NCI-H1436 (cell line): ENCODE data around the gene BZW1.

Source experiments
- DNase-seq: peaks from one replicate; lab custom pipeline; 2025; lab: John Stamatoyannopoulos, UW

BZW1 gene

DNA sequence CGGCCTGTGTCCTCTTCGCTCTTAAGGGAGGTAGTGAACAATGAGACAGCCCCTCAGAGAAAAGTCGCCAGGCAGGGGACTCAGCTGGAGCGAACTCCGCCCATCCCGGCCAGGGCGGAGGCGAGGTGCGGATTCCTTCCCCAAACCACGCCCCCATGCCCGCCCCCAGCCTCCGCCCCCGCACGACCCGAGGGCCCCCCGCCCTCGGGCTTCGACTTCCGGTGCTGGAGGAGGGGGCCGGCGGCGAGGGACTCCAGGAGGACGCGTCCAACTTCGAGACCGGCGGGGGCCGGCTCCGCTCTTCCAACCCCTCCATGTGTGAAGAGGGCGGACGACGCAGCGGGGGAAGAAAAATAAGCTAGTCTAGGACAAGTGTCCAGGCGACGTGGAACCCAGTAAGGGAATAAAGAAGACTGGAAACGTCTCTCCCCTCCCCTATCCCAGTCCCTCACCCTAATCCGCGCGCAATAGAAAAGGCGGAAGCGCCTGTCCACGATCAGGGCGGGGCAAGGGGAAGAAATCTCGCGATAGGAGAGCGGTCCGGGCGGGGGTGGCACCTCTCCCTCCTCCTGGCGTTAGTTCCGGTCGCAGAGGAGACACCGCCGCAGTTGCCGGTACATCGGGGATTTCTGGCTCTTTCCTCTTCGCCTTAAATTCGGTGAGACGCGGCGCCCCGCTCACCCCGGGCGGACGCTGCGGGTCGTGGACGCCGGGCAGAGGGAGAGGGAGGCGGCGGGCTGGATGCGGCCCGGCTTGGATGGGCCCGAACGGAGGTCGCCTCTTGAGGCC is at the start of gene BZW1:
Gene BZW1 (plus strand): TSS at position 578 of the 789 bp plus-strand sequence. CDS start 1,308 bp downstream, outside the sequence.
- peak; percentile 95 for DNase-seq

- no peak for DNase-seq
Observed at GRCh38 chr2:200762127-200762526, 49.6 kb upstream of the BZW1 start.

DNA sequence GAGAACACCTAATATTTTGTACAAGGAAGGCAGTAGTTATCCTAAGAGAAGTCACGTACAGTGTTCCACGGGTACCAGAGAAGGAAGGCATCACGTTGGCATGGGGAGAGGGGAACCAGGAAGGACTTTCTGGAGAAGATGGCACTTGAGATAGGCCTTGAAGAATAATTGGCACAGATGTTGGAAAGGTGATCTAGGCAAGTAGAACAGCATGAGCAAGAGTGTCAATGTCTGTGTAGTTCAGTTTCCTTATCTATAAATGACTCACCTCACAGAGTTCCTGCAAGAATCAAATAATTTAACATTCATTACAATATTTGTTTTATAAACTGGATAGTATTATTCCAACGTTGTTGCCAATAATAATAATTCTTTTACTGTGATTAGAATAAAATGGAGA is 48.3 kb upstream of the BZW1 start:
- DNase-seq: no peak

- no peak for DNase-seq
Observed at GRCh38 chr2:200765139-200765951, 46.4 kb upstream of the BZW1 start.

- DNase-seq: no peak
Observed at GRCh38 chr2:200765995-200766660, 45.6 kb upstream of the BZW1 start.

DNA sequence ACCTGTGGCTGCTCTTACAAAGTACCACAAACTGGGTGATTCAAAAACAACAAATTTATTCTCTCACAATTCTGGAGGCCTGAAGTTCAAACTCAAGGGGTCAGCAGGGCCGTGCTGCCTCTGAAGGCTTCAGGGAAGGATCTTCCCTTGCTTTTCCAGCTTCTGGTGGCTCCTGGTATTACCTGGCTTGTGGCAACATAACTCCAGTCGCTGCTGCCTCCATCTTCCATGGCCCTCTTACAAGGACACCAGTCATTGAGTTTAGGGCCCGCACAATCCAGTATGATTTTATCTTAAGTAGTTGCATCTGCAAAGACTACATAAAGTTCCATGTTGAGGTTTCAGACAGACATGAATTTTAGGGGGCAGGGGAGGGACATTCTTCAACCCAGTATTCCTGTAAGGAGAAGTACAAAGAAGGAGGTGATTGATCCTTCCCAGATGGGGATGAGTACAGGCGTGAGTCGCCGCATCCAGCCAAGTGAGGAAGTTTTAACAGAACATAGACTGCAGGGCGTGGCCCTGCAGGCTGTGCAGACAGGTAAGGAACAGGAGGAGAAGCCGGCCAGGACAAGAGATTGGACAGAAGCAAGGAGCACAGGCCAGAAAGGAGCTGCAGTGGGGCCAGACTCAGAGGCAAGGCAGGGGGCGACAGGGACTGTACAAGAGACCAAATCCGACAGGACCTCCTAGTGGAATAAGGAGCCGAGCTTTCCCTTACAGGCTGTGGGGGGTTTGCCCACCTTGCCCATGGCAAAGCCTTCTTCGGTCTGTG is 44.4 kb upstream of the BZW1 start:
- no peak for DNase-seq

DNA sequence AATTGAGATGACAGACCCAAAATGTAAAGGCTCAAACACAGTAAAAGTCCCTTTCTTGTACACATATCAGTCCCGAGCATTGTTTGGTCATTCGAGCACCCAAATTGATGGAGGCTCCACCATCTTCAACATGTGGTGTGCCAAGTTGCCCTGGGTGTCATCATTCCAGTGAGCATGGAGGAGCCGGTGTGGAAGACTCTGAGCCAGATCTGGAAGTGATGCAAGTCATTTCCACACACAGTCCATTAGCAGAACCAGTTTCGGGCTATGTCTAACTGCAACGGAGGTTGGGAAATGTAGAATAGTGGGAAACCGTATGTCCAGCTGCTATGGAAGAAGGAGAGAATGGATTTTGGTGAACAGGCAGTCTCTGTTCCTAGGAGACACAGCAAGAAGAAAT is 40.9 kb upstream of the BZW1 start:
- DNase-seq: no peak

DNA sequence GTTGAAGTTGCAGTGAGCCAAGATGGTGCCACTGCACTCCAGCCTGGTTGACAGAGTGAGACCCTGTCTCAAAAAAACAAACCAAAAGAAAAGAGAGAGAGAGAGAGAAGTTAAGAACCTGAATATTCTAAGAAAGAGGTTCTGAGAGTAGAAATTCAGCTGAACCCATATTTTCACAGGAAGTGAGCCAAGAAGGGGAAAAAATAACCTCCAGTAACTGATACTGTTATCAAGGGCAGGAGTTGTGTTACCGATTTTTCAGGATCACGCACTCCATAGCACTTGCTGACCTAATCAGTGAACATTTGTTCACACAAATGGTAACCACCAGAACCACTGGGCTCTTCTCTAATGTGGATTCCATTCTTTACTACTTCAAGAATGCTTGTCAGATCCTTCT is 39.1 kb upstream of the BZW1 start:
- DNase-seq: no peak

DNA sequence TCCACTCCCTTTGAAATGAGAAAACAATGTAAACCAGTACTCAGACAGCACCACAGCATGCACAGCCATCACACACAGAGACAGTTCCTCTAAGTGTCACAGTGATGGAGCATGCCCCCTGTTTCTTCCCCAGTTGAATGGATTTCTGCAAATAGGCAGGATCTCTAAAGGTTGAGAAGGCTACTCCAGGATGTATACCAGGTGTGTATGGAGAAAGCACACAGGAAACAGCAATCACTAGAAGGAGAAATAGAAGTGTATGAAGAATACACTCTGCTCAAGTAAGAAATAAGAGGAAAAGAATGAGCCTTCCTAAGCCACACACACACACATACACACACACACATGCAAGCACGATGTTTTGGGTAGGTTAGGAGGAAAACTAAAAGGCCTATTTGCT is 38.6 kb upstream of the BZW1 start:
- no peak for DNase-seq

DNA sequence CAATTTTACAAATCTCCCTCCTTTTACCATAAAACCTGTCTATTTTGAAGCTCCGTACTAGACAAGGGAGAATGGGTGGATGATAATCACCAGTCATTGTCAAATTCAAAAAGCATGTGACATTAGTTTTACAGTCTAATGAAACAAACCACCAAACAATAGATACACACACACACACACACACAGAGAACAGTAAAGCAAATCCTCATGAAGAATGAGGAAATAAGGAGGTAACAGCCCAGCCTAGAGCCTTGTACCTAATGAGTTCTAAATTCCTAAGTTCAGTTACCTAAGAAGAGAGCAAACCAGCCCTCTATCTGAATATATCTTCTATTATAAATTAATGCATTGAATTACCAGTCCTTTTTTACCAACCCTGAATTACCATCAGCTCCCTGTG is 36.8 kb upstream of the BZW1 start:
- DNase-seq: no peak

DNA sequence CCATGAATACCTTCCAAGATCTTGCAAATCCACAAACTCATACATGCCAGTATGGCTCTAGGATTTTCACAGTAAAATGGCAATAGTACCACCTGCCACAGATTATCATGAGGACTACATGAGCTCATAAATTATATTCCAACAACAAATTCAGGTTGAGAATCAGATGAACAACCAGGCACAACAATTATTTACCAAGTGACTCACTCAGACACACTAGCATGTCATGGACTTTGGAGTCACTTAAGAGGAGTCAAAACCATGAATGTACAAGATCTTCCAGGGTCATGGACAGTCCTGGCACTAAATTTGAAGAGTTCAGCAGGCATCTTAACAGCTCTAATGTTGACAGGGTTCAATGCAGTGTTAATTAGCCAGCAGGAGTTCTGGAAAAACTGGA is 34.4 kb upstream of the BZW1 start:
- DNase-seq: no peak

DNA sequence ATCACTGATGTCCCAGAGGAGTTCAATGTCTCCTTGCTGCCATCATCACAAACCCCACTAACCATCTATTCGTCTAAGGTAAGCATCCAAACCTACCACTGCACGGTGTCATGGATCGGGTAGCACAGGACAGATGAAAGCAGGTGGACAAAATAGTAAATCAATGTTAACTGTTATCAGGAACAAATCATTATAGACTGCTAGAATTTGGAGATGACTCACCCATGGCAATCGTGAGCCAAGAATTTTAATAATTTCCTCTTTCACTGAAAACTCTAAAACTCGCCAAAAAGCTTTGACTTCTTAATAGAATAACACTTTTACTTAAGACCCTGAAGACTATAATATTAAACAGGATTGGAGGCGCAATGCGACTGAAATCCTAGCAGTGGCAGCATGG is 33.7 kb upstream of the BZW1 start:
- no peak for DNase-seq

DNA sequence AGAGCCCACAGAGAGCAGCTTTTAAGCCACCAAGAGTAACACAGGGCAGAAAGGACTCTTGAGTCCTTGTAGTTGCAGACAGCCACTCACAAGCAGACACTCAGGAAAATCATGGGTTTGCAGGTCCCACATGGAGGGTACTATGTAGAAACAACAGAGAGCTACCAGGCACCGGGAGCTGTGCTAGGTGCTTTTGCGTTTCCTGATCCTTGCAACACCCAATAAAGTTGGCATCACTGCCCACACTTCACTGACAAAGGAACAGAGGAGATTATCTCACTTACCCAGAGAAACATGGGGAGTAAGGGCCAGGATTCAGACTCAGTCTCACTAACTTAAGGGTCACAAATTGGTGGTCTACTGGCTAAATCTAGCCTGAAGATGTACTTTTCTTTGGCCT is 32.5 kb upstream of the BZW1 start:
- no peak for DNase-seq

- no peak for DNase-seq
Observed at GRCh38 chr2:200781616-200782015, 30.1 kb upstream of the BZW1 start.

GRCh38 chr2:200782251-200782650 is 29.5 kb upstream of the BZW1 start:
- DNase-seq: no peak

- no peak for DNase-seq
Observed at GRCh38 chr2:200784215-200784614, 27.5 kb upstream of the BZW1 start.

- DNase-seq: no peak
Observed at GRCh38 chr2:200786423-200786822, 25.3 kb upstream of the BZW1 start.

DNA sequence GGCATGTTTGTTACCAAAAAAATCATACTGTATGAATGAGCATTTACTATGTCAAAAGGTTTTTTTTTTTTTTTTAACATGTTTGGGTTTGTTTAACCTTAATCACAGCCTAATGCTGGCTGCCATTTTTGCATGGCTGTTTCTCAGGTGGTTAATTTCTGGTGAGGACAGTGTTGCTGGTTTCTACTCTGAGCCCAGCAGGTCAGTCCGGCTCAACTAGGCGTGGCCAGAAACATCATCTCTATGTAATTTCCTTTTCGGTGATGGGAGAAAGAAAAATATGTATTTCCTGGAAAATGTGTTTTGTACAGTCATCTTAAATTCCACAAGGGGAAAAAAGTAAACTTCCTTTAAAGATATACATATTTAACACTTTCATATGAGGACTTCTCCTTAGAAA is 24.9 kb upstream of the BZW1 start:
- no peak for DNase-seq

GRCh38 chr2:200787351-200788120 is 24.2 kb upstream of the BZW1 start:
- DNase-seq: no peak

GRCh38 chr2:200788121-200788718 is 23.5 kb upstream of the BZW1 start:
- DNase-seq: no peak

- DNase-seq: no peak
Observed at GRCh38 chr2:200790185-200790584, 21.5 kb upstream of the BZW1 start.
